MCF 10A (cell line): Measurements from ENCODE around the gene EPS8L1. TPM values are rescaled to one million over a fixed set of nuclear protein-coding genes. Genes with fewer than 3 reads are reported as not detected.

Source experiments
- BruUV-seq: library from RNA; stranded (reverse); fragments of 400-500 nt; replicated peaks from 2 replicates; lab custom pipeline; 2021; lab: Mats Ljungman, UMichigan
- CTCF ChIA-PET: fragments of 300-600 bp; sonication (Branson Sonifier 250); formaldehyde crosslinking; extraction: SDS; loops from one replicate; lab custom pipeline; 2021; ENCODE audit warnings: antibody characterized with exemption, inconsistent platforms; lab: Yijun Ruan, JAX
- POLR2A ChIA-PET: fragments of 300-600, 350-650 bp; sonication (Branson Sonifier 250); formaldehyde crosslinking; extraction: SDS; loops from one replicate; lab custom pipeline; 2020; ENCODE audit warnings: antibody characterized with exemption, inconsistent platforms; lab: Yijun Ruan, JAX
- DNase-seq: peaks from one replicate; pipeline ENCODE4 v3.0.0-alpha.2; 2018; ENCODE audit not compliant: unreplicated experiment
- H3K27ac Mint-ChIP-seq: one replicate; pipeline ENCODE4 v1.8.0; 2022; ENCODE audit warnings: mild to moderate bottlenecking, low read depth, mixed read lengths; ENCODE audit not compliant: unreplicated experiment
- H3K27me3 Mint-ChIP-seq: one replicate; pipeline ENCODE4 v1.8.0; 2022; ENCODE audit warnings: mixed read lengths; ENCODE audit not compliant: insufficient read depth, unreplicated experiment
- H3K36me3 Mint-ChIP-seq: one replicate; pipeline ENCODE4 v1.8.0; 2022; ENCODE audit warnings: mild to moderate bottlenecking, moderate library complexity, mixed read lengths; ENCODE audit not compliant: insufficient read depth, unreplicated experiment
- H3K4me1 Mint-ChIP-seq: one replicate; pipeline ENCODE4 v1.8.0; 2022; ENCODE audit warnings: mixed read lengths; ENCODE audit not compliant: insufficient read depth, unreplicated experiment
- H3K4me3 Mint-ChIP-seq: one replicate; pipeline ENCODE4 v1.8.0; 2022; ENCODE audit warnings: mild to moderate bottlenecking, moderate library complexity, mixed read lengths; ENCODE audit not compliant: unreplicated experiment
- H3K9me3 Mint-ChIP-seq: one replicate; pipeline ENCODE4 v1.8.0; 2022; ENCODE audit warnings: mixed read lengths; ENCODE audit not compliant: unreplicated experiment
- intact Hi-C: fragments of 100-400 bp; cut with micrococcal nuclease; formaldehyde crosslinking; loops from 2 replicates; pipeline ENCODE4 v1.14.1; 2022
- total RNA-seq: library from RNA; stranded (reverse); gene quantifications from 2 replicates; pipeline ENCODE4 v1.2.3, GENCODE V29; 2022
- TF ChIP-seq, protein P1 (sequence below): fragments of 200-600 bp; IDR thresholded peaks from one replicate; pipeline ENCODE4 v1.8.0; 2022; ENCODE audit warnings: antibody characterized with exemption, mild to moderate bottlenecking; ENCODE audit not compliant: unreplicated experiment

Gene EPS8L1
- total RNA-seq, 1 experiment from 2014 or later = 17.9 TPM

DNA sequence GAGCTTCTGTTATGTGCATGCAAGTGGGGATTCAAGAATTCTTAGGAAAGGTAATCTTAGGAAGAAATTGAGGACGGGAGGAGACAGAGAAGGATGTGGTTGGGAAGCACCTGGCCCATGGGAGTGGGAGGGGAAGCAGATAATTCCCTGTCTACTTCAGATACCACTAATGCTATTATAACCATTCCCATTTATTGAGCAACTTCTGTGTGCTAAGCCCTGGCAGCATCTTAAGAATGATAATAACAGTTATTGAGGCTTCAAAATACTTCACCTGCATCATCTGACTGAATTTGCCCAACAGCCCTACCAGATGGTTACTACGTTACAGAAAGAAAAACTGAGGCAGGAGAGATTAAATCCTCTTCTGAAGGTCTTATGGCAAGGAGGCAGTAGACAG is 1.4 kb downstream of the EPS8L1 start:
- Mint-ChIP-seq H3K4me1 (peaks cover 22% of the 10 kb centered on the region), H3K4me3 (no peak overlapping the region), H3K27ac (peak overlapping the region; percentile 39), H3K27me3 (no peaks in the 10 kb centered on the region), H3K9me3 (peaks cover 5% of the 10 kb centered on the region), H3K36me3 (no peaks in the 10 kb centered on the region)
- TF ChIP-seq, protein P1, sequence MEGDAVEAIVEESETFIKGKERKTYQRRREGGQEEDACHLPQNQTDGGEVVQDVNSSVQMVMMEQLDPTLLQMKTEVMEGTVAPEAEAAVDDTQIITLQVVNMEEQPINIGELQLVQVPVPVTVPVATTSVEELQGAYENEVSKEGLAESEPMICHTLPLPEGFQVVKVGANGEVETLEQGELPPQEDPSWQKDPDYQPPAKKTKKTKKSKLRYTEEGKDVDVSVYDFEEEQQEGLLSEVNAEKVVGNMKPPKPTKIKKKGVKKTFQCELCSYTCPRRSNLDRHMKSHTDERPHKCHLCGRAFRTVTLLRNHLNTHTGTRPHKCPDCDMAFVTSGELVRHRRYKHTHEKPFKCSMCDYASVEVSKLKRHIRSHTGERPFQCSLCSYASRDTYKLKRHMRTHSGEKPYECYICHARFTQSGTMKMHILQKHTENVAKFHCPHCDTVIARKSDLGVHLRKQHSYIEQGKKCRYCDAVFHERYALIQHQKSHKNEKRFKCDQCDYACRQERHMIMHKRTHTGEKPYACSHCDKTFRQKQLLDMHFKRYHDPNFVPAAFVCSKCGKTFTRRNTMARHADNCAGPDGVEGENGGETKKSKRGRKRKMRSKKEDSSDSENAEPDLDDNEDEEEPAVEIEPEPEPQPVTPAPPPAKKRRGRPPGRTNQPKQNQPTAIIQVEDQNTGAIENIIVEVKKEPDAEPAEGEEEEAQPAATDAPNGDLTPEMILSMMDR = no peak
- CTCF ChIA-PET = interaction anchor here (0.6 to 4.5 kb wide), 2 partner anchors 12 to 427 kb away, joined by 3 to 29 read pairs; no protein-coding TSS in a partner anchor
- BruUV-seq = no TSS peak
- DNase-seq = no peak
- intact Hi-C loops = no loop called here
- POLR2A ChIA-PET = interaction anchor here (0.7 to 2.1 kb wide), 2 partner anchors 24 to 39 kb away, joined by 3 to 6 read pairs; no protein-coding TSS in a partner anchor

- Mint-ChIP-seq H3K27me3 (no peaks in the 10 kb centered on the region), H3K27ac (no peak overlapping the region), H3K36me3 (no peaks in the 10 kb centered on the region), H3K4me1 (peaks cover 20% of the 10 kb centered on the region), H3K9me3 (peaks cover under 1% of the 10 kb centered on the region), H3K4me3 (no peak overlapping the region)
- TF ChIP-seq, protein P1 = no peak
- intact Hi-C loops = no loop called here
- DNase-seq = no peak
- POLR2A ChIA-PET = no interaction called here
- CTCF ChIA-PET = no interaction called here
- BruUV-seq = no TSS peak
Observed at GRCh38 chr19:55078996-55079395, 3.3 kb downstream of the EPS8L1 start.

- no peaks in the 10 kb centered on the region for H3K9me3 Mint-ChIP-seq
- H3K36me3 Mint-ChIP-seq = no peaks in the 10 kb centered on the region
- TF ChIP-seq, protein P1 = no peak
- ChIA-PET POLR2A (no interaction called here), CTCF (no interaction called here)
- intact Hi-C loops = no loop called here
- H3K4me3 Mint-ChIP-seq = peak overlapping the region; percentile 71
- BruUV-seq = no TSS peak
- DNase-seq = no peak
- H3K27me3 Mint-ChIP-seq = no peaks in the 10 kb centered on the region
- peaks cover 20% of the 10 kb centered on the region for H3K4me1 Mint-ChIP-seq
- H3K27ac Mint-ChIP-seq = peak overlapping the region; percentile 23
Observed at GRCh38 chr19:55079400-55080038, 3.9 kb downstream of the EPS8L1 start.

DNA sequence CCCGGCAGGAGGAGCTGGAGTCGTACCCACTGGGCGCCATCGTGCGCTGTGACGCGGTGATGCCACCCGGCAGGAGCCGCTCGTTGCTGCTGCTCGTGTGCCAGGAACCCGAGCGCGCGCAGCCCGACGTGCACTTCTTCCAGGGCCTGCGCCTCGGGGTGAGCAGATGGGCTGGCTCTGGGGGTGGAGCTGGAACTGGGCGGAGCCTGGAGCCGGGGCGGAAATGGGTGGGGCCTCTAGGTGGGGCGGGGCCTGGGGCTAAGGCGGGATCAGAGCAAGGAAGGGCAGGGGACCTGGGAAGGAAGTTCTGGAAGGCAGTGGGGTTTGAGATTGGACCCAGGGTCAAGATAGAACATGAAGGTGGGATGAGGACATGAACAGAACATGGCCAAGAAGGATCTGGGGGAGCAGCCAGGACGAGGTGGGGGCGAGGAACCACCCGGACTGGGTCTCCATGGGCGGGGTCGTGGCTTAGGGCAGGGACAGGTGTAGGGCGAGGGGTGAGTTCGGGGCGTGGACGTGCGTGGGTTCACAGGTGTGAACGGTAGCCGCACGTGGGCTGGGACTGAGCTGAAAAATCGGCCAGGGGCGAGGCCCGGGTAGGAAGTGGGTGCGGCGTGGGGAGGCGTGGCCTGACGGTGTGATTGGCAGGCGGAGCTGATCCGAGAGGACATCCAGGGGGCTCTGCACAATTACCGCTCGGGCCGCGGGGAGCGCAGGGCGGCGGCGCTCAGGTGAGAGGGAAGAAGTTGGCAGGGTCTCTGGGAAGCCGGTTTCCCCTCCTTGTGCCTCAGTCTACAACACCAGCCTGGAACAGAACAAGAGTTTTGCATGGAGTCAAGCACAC is 4.7 kb downstream of the EPS8L1 start:
- H3K27ac Mint-ChIP-seq = peak overlapping the region; percentile 23
- no peaks in the 10 kb centered on the region for H3K36me3 Mint-ChIP-seq
- peak overlapping the region; percentile 71 for H3K4me3 Mint-ChIP-seq
- no peaks in the 10 kb centered on the region for H3K9me3 Mint-ChIP-seq
- no TSS peak for BruUV-seq
- intact Hi-C loops = no loop called here
- TF ChIP-seq, protein P1 = no peak
- H3K27me3 Mint-ChIP-seq = no peaks in the 10 kb centered on the region
- H3K4me1 Mint-ChIP-seq = peaks cover 19% of the 10 kb centered on the region
- DNase-seq = peak; percentile 64
- ChIA-PET CTCF (interaction anchor here (0.6 kb wide), 1 partner anchor 9 kb away, joined by 3 read pairs; no protein-coding TSS in a partner anchor), POLR2A (no interaction called here)
